SK-N-SH treated with all-trans-retinoic acid at 6 μM for 48 hours (cell line): ENCODE data around the gene OR10G6.

Experiments
- ARNTL ChIP-seq: fragments of 450-650 bp; formaldehyde crosslinking; IDR thresholded peaks from 2 replicates; pipeline ENCODE4 v1.5.0; 2020; ENCODE audit warnings: low read depth, mild to moderate bottlenecking, moderate library complexity, borderline replicate concordance
- ESRRG ChIP-seq: fragments of 250-450 bp; sonication (Bioruptor Pico); IDR thresholded peaks from 2 replicates; pipeline ENCODE4 v1.6.1; 2021; ENCODE audit warnings: mild to moderate bottlenecking
- GLIS3 ChIP-seq: fragments of 250-450 bp; sonication (Bioruptor Pico); IDR thresholded peaks from 2 replicates; pipeline ENCODE4 v1.5.0; 2020; ENCODE audit warnings: mild to moderate bottlenecking, moderate library complexity
- ISL1 ChIP-seq: fragments of 250-450 bp; sonication (Bioruptor Pico); IDR thresholded peaks from 2 replicates; pipeline ENCODE4 v2.1.2; 2022; ENCODE audit warnings: mild to moderate bottlenecking, moderate library complexity
- RARB ChIP-seq: fragments of 250-450 bp; sonication (Bioruptor Pico); IDR thresholded peaks from 2 replicates; pipeline ENCODE4 v1.8.0; 2021; ENCODE audit warnings: mild to moderate bottlenecking, moderate library complexity
- ZFP3 ChIP-seq: fragments of 250-450 bp; sonication (Bioruptor Pico); IDR thresholded peaks from 2 replicates; pipeline ENCODE4 v1.5.0; 2020; ENCODE audit warnings: mild to moderate bottlenecking, moderate library complexity
- ZFP30 ChIP-seq: fragments of 450-650 bp; formaldehyde crosslinking; IDR thresholded peaks from 2 replicates; pipeline ENCODE4 v1.5.0; 2022; ENCODE audit warnings: mild to moderate bottlenecking, moderate library complexity
- ZNF565 ChIP-seq: fragments of 450-650 bp; formaldehyde crosslinking; conservative IDR thresholded peaks from 2 replicates; pipeline ENCODE4 v1.5.0; 2020; ENCODE audit warnings: low read depth, mild to moderate bottlenecking, moderate library complexity
- TF ChIP-seq, protein P1 (sequence below): fragments of 250-450 bp; sonication (Bioruptor Pico); IDR thresholded peaks from 2 replicates; pipeline ENCODE4 v1.5.0; 2020; ENCODE audit warnings: mild to moderate bottlenecking, moderate library complexity

DNA sequence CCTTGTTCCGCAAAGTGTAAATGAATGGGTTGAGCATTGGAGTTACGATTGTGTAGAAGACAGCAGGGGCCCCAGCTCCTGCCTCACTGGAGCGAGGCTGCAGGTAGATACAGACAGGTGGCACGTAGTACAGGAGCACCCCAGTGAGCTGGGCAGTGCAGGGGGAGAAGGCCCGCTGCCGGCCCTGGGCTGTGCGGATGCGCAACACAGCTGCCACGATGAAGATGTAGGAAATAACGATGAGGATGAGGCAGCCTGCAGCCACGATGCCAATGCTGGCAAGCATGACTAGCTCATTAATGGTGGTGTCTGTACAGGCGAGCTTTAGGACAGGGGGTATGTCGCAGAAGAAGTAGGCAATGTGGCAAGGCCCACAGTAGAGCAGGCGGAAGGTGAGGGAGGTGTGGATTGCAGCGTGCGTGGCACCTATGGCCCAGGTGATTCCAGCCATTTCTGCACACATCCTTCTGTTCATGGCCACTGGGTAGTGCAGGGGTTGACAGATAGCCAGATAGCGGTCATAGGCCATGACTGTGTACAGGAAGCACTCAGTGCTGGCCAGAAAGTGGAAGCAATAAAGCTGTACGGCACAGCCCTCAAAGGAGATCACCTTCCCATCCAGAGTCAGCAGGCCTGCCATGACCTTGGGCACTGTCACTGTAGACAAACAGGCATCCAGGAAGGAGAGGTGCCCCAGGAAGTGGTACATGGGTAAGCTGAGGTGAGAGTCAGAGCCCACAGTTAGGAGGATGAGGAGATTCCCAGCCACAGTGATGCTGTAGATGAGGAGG lies 18.0 kb downstream of the OR10G6 start:
- TF ChIP-seq ZFP3 (CRISPR knock-in tag) (no peak), RARB (no peak), ZNF565 (CRISPR knock-in tag) (no peak), GLIS3 (CRISPR knock-in tag) (no peak), ISL1 (no peak), ARNTL (CRISPR knock-in tag) (no peak), ESRRG (CRISPR knock-in tag) (no peak), ZFP30 (no peak)
- TF ChIP-seq, protein P1, sequence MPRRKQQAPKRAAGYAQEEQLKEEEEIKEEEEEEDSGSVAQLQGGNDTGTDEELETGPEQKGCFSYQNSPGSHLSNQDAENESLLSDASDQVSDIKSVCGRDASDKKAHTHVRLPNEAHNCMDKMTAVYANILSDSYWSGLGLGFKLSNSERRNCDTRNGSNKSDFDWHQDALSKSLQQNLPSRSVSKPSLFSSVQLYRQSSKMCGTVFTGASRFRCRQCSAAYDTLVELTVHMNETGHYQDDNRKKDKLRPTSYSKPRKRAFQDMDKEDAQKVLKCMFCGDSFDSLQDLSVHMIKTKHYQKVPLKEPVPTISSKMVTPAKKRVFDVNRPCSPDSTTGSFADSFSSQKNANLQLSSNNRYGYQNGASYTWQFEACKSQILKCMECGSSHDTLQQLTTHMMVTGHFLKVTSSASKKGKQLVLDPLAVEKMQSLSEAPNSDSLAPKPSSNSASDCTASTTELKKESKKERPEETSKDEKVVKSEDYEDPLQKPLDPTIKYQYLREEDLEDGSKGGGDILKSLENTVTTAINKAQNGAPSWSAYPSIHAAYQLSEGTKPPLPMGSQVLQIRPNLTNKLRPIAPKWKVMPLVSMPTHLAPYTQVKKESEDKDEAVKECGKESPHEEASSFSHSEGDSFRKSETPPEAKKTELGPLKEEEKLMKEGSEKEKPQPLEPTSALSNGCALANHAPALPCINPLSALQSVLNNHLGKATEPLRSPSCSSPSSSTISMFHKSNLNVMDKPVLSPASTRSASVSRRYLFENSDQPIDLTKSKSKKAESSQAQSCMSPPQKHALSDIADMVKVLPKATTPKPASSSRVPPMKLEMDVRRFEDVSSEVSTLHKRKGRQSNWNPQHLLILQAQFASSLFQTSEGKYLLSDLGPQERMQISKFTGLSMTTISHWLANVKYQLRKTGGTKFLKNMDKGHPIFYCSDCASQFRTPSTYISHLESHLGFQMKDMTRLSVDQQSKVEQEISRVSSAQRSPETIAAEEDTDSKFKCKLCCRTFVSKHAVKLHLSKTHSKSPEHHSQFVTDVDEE (CRISPR knock-in tag), result no peak
